Calu3 (cell line): ENCODE data around the gene CSF1. TPM values are rescaled to one million over a fixed set of nuclear protein-coding genes. Genes with fewer than 3 reads are reported as not detected.
A peak's percentile ranks its signal among the peaks of the same experiment; 100 is the strongest.

ENCODE experiments used
- BruUV-seq: library from RNA; stranded (reverse); fragments of 400-500 nt; replicated peaks from 2 replicates; lab custom pipeline; 2021; lab: Mats Ljungman, UMichigan
- CTCF ChIA-PET: fragments of 300-600 bp; sonication (Branson Sonifier 250); formaldehyde crosslinking; loops from one replicate; lab custom pipeline; 2022; ENCODE audit warnings: antibody characterized with exemption; lab: Charles Lee
- DNase-seq: peaks from one replicate; pipeline ENCODE4 v3.0.0; 2022
- H3K27ac Mint-ChIP-seq: one replicate; pipeline ENCODE4 v1.8.0; 2022; ENCODE audit warnings: mixed read lengths; ENCODE audit not compliant: unreplicated experiment
- H3K27me3 Mint-ChIP-seq: one replicate; pipeline ENCODE4 v1.8.0; 2022; ENCODE audit warnings: mixed read lengths; ENCODE audit not compliant: unreplicated experiment
- H3K36me3 Mint-ChIP-seq: one replicate; pipeline ENCODE4 v1.8.0; 2022; ENCODE audit warnings: mild to moderate bottlenecking, moderate library complexity, mixed read lengths; ENCODE audit not compliant: insufficient read depth, unreplicated experiment
- H3K4me1 Mint-ChIP-seq: one replicate; pipeline ENCODE4 v1.8.0; 2022; ENCODE audit warnings: mild to moderate bottlenecking, low read depth, mixed read lengths; ENCODE audit not compliant: unreplicated experiment
- H3K4me3 Mint-ChIP-seq: one replicate; pipeline ENCODE4 v1.8.0; 2022; ENCODE audit warnings: mild to moderate bottlenecking, low read depth, moderate library complexity, mixed read lengths; ENCODE audit not compliant: unreplicated experiment
- H3K9me3 Mint-ChIP-seq: one replicate; pipeline ENCODE4 v1.8.0; 2022; ENCODE audit warnings: low read depth, mixed read lengths; ENCODE audit not compliant: unreplicated experiment
- CTCF ChIP-seq: fragments of 200-600 bp; IDR thresholded peaks from one replicate; pipeline ENCODE4 v1.8.0; 2022; ENCODE audit warnings: antibody characterized with exemption; ENCODE audit not compliant: unreplicated experiment
- intact Hi-C: fragments of 100-400 bp; cut with micrococcal nuclease; formaldehyde crosslinking; loops from one replicate; pipeline ENCODE4 v1.10.0; 2022; ENCODE audit not compliant: unreplicated experiment
- total RNA-seq: library from RNA; stranded (reverse); gene quantifications from 2 replicates; pipeline ENCODE4 v1.2.3, GENCODE V29; 2022

The CSF1 gene
- total RNA-seq, 1 experiment from 2014 or later = 10.8 TPM

GRCh38 chr1:109875874-109876273 lies 34.8 kb upstream of the CSF1 start:
- no peaks in the 10 kb centered on the region for H3K4me1 Mint-ChIP-seq
- intact Hi-C loops = no loop called here

GRCh38 chr1:109876617-109877316 lies 33.9 kb upstream of the CSF1 start:
- no peak for DNase-seq
- H3K36me3 Mint-ChIP-seq = no peaks in the 10 kb centered on the region
- no peak overlapping the region for H3K27ac Mint-ChIP-seq
- H3K27me3 Mint-ChIP-seq = no peaks in the 10 kb centered on the region
- no TSS peak for BruUV-seq
- CTCF ChIA-PET = interaction anchor here (0.6 kb wide), 2 partner anchors 9 to 137 kb away, joined by 3 to 5 read pairs; no protein-coding TSS in a partner anchor
- no peak for TF ChIP-seq CTCF
- no peaks in the 10 kb centered on the region for H3K4me1 Mint-ChIP-seq
- H3K9me3 Mint-ChIP-seq = no peaks in the 10 kb centered on the region
- intact Hi-C loops = no loop called here
- H3K4me3 Mint-ChIP-seq = no peak overlapping the region

More at GRCh38 chr1:109875874-109876273, 34.8 kb upstream of the CSF1 start:
- no peak for TF ChIP-seq CTCF
- H3K27me3 Mint-ChIP-seq = no peaks in the 10 kb centered on the region
- DNase-seq = no peak
- no peak overlapping the region for H3K4me3 Mint-ChIP-seq
- no peaks in the 10 kb centered on the region for H3K9me3 Mint-ChIP-seq
- no peak overlapping the region for H3K27ac Mint-ChIP-seq
- no peaks in the 10 kb centered on the region for H3K36me3 Mint-ChIP-seq
- CTCF ChIA-PET = no interaction called here
- BruUV-seq = no TSS peak

- no TSS peak for BruUV-seq
- Mint-ChIP-seq H3K36me3 (no peaks in the 10 kb centered on the region), H3K27ac (no peak overlapping the region), H3K4me1 (no peaks in the 10 kb centered on the region), H3K4me3 (no peak overlapping the region), H3K9me3 (no peaks in the 10 kb centered on the region), H3K27me3 (no peaks in the 10 kb centered on the region)
- peak; percentile 44 for DNase-seq
- CTCF ChIA-PET = interaction anchor here (0.6 kb wide), 2 partner anchors 9 to 136 kb away, joined by 3 to 5 read pairs; no protein-coding TSS in a partner anchor
- TF ChIP-seq CTCF = no peak
- intact Hi-C loops = no loop called here
Observed at GRCh38 chr1:109877317-109877771, 33.3 kb upstream of the CSF1 start.

- CTCF ChIA-PET = no interaction called here
- BruUV-seq = no TSS peak
- Mint-ChIP-seq H3K27me3 (no peaks in the 10 kb centered on the region), H3K27ac (no peak overlapping the region), H3K36me3 (no peaks in the 10 kb centered on the region), H3K4me1 (no peaks in the 10 kb centered on the region), H3K9me3 (no peaks in the 10 kb centered on the region), H3K4me3 (no peak overlapping the region)
- TF ChIP-seq CTCF = no peak
- intact Hi-C loops = no loop called here
- no peak for DNase-seq
Observed at GRCh38 chr1:109877776-109878175, 32.9 kb upstream of the CSF1 start.
